ENCODE measurements around the gene TBXT. TPM values are rescaled to one million over a fixed set of nuclear protein-coding genes. Genes with fewer than 3 reads are reported as not detected.

Gene TBXT
- total RNA-seq, 4 donors from 2014 or later, result not detected

- no peaks in the 10 kb centered on the region for H3K36me3 ChIP-seq
- no peak overlapping the region for H3K4me3 ChIP-seq
- peaks cover 0 to 6% (median 2%) of the 10 kb centered on the region in 4 donors for H3K9me3 ChIP-seq
- H3K27me3 ChIP-seq, result no peaks in the 10 kb centered on the region
- no peak overlapping the region for H3K27ac ChIP-seq
- H3K4me1 ChIP-seq, result no peaks in the 10 kb centered on the region
- WGBS, 2 donors, result 73 to 79% methylated on average over 11 of the region's 11 CpGs
- TF ChIP-seq CTCF (IDR thresholded peaks at IDR 0.05), result no peak
- no peak for TF ChIP-seq POLR2A (IDR thresholded peaks at IDR 0.05)
- TF ChIP-seq EP300 (IDR thresholded peaks at IDR 0.05), result no peak
- DNase-seq (ENCODE audit: low spot score in 2 of 2), result no peak
Observed at GRCh38 chr6:166112580-166112979, 55.1 kb downstream of the TBXT start.

GRCh38 chr6:166109608-166110007 lies 58.0 kb downstream of the TBXT start:
- no peak for TF ChIP-seq EP300 (IDR thresholded peaks at IDR 0.05)
- no peak for TF ChIP-seq CTCF (IDR thresholded peaks at IDR 0.05)
- no peak for TF ChIP-seq POLR2A (IDR thresholded peaks at IDR 0.05)
- Histone ChIP-seq H3K27me3 (no peaks in the 10 kb centered on the region), H3K27ac (no peak overlapping the region), H3K4me3 (no peak overlapping the region), H3K36me3 (no peaks in the 10 kb centered on the region), H3K4me1 (no peaks in the 10 kb centered on the region), H3K9me3 (no peaks in the 10 kb centered on the region)
- 52 to 59% methylated on average over 2 of the region's 2 CpGs for WGBS, 2 donors
- no peak for DNase-seq (ENCODE audit: low spot score in 2 of 2)

Small RNAs within 50 kb of the gene (small RNA-seq; reads per million reads assigned to genes)
- gene RNU6-153P, result not detected

Other genes starting within 250 kb of the TBXT start
- under 1 TPM in 3 of 4 donors, not detected in 1; 0.21 to 0.60 (median 0.44) TPM for gene PRR18, start 140.5 kb upstream of the TBXT start, total RNA-seq
- 10 to 100 TPM; 41.1 to 59.4 (median 54.8) TPM for gene SFT2D1, start 174.7 kb upstream of the TBXT start, total RNA-seq
- 10 to 100 TPM; 29.8 to 70.1 (median 53.7) TPM for gene MPC1, start 215.1 kb upstream of the TBXT start, total RNA-seq